ENCODE data around the gene OXA1L.
"Not testable (repeated sequence)": the region's sequence is repeated elsewhere in the genome, so short reads cannot be mapped to it uniquely, and the experiment has no call there.

The OXA1L gene

GRCh38 chr14:22766457-22767322 is at the start of gene OXA1L:
Gene OXA1L, plus strand, starts transcription at chr14:22766688. Its CDS starts 14 bp downstream, at chr14:22766702.
- peak; percentile 99 for DNase-seq

GRCh38 chr14:22718091-22718490 is 48.4 kb upstream of the OXA1L start:
- DNase-seq = no peak

- DNase-seq = no peak
Observed at GRCh38 chr14:22721213-22721612, 45.3 kb upstream of the OXA1L start.

DNA sequence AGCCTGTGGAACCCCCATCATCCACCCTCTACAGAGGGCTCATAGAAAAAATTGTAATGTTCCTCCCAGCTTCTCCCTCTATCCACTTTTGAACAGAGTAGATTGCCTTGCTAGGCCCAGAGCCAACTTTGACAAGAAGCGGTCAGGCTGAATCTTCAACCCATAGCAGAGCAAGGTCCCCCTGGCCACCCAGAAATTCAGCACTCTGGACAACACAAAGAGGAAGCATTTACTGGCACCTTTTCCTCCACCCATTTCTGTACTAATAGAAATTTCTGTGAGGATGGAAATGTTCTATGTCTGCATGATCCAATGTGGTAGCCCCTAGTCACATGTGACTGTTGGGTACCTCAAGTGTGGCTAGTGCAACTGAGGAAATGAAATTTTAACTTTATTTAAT is 42.7 kb upstream of the OXA1L start:
- DNase-seq = no peak

DNA sequence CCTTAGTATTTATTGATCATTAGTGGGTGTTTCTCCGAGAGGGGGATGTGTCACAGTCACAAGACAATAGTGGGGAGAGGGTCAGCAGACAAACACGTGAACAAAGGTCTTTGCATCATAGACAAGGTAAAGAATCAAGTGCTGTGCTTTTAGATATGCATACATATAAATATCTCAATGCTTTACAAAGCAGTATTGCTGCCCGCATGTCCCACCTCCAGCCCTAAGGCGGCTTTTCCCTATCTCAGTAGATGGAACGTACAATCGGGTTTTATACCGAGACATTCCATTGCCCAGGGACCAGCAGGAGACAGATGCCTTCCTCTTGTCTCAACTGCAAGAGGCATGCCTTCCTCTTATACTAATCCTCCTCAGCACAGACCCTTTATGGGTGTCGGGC is 41.6 kb upstream of the OXA1L start:
- DNase-seq = not testable (repeated sequence)

DNA sequence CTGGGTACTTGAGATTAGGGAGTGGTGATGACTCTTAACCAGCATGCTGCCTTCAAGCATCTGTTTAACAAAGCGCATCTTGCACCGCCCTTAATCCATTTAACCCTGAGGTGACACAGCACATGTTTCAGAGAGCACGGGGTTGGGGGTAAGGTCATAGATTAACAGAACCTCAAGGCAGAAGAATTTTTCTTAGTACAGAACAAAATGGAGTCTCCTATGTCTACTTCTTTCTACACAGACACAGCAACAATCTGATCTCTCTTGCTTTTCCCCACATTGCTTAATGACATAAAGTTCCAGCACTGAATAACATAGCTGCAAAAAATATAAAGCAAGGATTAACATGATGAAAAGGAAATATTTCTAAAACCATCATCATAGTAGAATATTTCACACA is 41.1 kb upstream of the OXA1L start:
- not testable (repeated sequence) for DNase-seq

DNA sequence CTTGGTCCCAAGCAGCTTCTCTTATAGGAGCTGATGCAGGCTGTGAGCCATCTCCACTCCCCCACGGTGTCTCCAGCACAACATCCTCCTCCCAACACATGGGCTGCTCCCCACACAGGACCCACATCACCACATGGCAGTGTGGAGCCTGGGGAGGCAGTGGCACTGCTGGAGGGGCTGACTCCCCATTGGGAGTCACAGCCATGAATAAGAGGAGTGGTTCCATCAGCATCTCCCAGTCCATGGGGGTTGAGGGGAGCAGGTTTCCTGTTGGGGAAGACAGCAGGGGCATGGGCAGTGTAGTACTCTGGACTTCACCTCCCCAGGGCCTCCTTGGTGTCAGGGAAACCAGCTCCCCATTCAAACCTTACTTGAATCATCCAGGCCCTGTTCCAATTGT is 40.5 kb upstream of the OXA1L start:
- DNase-seq = no peak

GRCh38 chr14:22732062-22732461 is 34.4 kb upstream of the OXA1L start:
- not testable (repeated sequence) for DNase-seq

- no peak for DNase-seq
Observed at GRCh38 chr14:22733829-22734228, 32.7 kb upstream of the OXA1L start.

- DNase-seq = no peak
Observed at GRCh38 chr14:22735096-22735495, 31.4 kb upstream of the OXA1L start.

- DNase-seq = not testable (repeated sequence)
Observed at GRCh38 chr14:22736384-22736783, 30.1 kb upstream of the OXA1L start.

DNA sequence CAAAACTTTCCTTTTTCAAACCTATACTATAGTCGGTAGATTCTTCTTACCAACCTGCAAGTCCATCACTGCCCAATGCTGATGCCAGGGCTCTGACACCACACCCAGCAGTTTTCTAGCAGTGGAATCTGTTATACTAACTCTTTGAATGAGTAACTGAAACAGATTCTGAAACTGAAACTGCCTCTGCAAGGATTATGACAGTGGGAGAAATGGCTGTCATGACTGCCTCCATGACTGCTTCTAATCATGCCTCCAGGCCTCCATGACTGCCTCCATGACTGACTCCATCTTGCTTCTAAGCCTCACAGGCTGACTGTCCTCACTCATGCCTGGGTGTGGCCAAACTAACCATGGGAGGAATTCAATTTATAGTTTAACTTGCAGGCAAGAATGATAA is 29.4 kb upstream of the OXA1L start:
- DNase-seq = no peak

DNA sequence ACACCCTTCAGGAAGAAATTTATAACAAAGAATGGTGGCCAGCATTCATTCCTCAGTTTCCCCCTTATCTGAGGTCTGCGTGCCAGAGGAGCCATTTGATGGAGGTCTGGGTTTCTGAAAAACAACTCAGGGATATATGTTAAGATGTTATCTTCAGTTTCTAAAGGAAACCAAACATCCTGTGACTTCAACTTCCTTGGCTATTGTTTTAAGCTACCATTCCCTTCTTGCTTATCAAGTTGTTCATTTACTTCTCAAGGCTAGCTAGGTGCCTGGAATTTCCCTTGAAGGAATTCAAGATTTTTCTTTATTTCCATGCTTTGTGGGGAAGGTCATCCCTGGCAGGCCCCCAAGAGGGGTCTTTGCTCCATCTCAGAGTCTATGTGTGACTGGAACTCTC is 27.1 kb upstream of the OXA1L start:
- no peak for DNase-seq

- DNase-seq = no peak
Observed at GRCh38 chr14:22740020-22740419, 26.5 kb upstream of the OXA1L start.

GRCh38 chr14:22747769-22748168 is 18.7 kb upstream of the OXA1L start:
- DNase-seq = no peak

DNA sequence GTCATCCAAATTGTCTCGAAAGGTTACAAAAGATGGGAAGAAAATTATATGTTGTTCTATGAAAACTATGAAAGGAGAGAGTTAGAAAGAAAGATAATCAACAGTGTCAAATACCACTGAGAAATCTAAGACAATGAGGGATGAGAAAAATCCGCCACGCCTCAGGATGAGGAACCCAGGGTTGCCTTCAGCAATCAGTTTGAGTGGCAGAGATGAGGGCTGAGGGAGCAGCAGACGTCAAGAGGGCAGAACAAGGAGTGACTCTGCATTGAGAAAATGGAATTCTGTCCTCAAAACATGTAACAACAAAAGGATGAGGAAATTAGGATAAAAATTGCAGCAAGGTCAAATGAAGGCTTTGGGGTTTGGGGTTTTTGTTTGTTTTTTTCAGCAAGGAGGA is 18.3 kb upstream of the OXA1L start:
- DNase-seq = no peak

- DNase-seq = no peak
Observed at GRCh38 chr14:22748631-22749068, 17.8 kb upstream of the OXA1L start.

- no peak for DNase-seq
Observed at GRCh38 chr14:22752422-22752821, 14.1 kb upstream of the OXA1L start.

- DNase-seq = no peak
Observed at GRCh38 chr14:22753586-22753985, 12.9 kb upstream of the OXA1L start.

DNA sequence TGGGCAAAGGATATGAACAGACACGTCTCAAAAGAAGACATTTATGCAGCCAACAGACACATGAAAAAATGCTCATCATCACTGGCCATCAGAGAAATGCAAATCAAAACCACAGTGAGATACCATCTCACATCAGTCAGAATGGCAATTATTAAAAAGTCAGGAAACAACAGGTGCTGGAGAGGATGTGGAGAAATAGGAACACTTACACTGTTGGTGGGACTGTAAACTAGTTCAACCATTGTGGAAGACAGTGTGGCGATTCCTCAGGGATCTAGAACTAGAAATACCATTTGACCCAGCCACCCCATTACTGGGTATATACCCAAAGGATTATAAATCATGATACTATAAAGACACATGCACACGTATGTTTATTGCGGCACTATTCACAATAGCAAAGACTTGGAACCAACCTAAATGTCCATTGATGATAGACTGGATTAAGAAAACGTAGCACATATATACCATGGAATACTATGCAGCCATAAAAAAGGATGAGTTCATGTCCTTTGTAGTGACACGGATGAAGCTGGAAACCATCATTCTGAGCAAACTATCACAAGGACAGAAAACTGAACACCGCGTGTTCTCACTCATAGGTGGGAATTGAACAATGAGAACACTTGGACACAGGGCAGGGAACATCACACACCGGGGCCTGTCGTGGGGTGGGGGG is 8.4 kb upstream of the OXA1L start:
- DNase-seq = not testable (repeated sequence)

GRCh38 chr14:22761734-22762133 is 4.8 kb upstream of the OXA1L start:
- no peak for DNase-seq

DNA sequence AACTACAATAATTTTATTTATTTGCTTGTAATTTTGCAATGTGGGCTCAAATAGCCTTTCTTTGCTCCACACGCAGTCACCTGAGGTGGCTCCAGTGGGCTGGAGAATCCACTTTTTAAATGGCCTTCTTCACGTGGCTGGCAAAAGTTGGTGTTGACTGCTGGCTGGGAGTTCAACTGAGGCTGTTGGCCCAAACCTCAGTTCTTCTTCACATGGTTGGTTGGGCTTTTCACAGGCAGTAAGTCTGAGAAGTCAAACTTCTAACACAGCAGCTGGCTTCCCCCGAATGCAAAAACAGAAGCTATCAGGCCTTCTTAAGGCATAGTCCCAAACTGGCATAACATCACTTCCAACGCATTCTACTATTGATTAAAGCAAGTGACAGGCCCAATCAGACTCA is 2.1 kb upstream of the OXA1L start:
- no peak for DNase-seq

DNA sequence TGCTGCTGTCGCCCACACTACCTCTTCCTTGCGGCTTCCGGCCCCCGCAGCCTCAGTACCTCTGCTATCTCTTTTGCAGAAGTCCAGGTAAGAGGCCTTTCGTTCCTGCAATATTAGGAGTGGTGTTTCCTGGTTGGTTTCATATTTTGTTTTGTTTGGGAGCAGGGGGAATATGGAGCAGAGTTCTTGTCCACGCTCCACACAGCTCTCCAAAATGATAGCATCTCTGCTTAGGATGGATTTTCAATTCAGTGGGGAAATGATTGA is 768 bp downstream of the OXA1L start:
- DNase-seq = no peak

DNA sequence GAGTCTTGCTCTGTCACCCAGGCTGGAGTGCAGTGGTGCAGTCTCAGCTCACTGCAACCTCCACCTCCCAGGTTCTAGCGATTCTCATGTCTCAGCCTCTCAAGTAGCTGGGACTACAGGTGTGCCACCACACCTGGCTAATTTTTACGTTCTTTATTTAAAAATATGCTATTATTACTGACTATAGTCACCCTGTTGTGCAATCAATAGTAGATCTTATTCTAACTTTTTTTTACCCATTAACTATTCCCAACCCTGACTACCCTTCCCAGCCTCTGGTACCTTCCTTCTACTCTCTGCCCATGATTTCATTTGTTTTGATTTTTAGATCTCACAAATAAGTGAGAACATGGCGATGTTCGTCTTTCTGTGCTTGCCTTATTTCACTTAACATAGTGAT is 2.5 kb downstream of the OXA1L start:
- no peak for DNase-seq

DNA sequence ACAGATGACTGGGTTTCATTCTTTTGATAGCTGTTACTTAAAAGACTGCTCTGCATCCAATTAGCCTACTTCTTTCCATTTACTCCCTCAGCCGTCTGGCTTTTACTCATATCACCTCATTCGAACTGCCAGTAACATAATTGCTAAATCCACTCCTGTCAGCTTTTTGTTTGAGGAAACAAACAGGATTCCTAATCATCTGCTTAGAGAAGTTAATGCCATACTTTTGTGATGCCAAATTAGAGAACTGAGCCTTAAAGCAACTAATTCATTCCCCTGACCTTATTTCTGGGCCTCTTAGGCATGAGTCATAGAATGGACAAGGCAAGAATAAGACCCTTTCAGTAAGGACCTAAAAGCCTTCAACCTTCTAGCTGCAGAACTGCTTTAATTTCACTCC is 2.9 kb downstream of the OXA1L start:
- no peak for DNase-seq

All from NCI-H1694 treated with DMSO at 0.1 percent for 48 hours (cell line).